ENCODE results near the gene FAAP24. TPM values are rescaled to one million over a fixed set of nuclear protein-coding genes. Genes with fewer than 3 reads are reported as not detected.
A peak's percentile ranks its signal among the peaks of the same experiment; 100 is the strongest.
"Not testable (repeated sequence)": the region's sequence is repeated elsewhere in the genome, so short reads cannot be mapped to it uniquely, and the experiment has no call there.

Gene FAAP24
- total RNA-seq, 6 experiments from 2014 or later: 1.9 to 4.2 (median 3.3) TPM

- peaks cover 6% of the 10 kb centered on the region for H3K4me1 Mint-ChIP-seq (ENCODE audit: low read depth)
- peaks cover 6% of the 10 kb centered on the region for H3K27me3 Mint-ChIP-seq (ENCODE audit: insufficient read depth)
- H3K36me3 Mint-ChIP-seq (ENCODE audit: low read depth): peaks cover 18% of the 10 kb centered on the region
- DNase-seq: no peak
- TF ChIP-seq CTCF (IDR thresholded peaks at IDR 0.05): no peak
- H3K27ac Mint-ChIP-seq: peak overlapping the region; percentile 97
- peak overlapping the region; percentile 99 for H3K4me3 Mint-ChIP-seq
- H3K9me3 Mint-ChIP-seq: no peaks in the 10 kb centered on the region
These were observed 938 bp upstream of the FAAP24 start for GRCh38 chr19:32971012-32971595.

GRCh38 chr19:32976223-32976805, 4.3 kb downstream of the FAAP24 start:
- peaks cover 8% of the 10 kb centered on the region for H3K36me3 Mint-ChIP-seq (ENCODE audit: low read depth)
- H3K27me3 Mint-ChIP-seq (ENCODE audit: insufficient read depth): peaks cover 2% of the 10 kb centered on the region
- DNase-seq: peak; percentile 46
- no peak overlapping the region for H3K4me3 Mint-ChIP-seq
- no peaks in the 10 kb centered on the region for H3K9me3 Mint-ChIP-seq
- no peaks in the 10 kb centered on the region for H3K4me1 Mint-ChIP-seq (ENCODE audit: low read depth)
- peak; percentile 92 for TF ChIP-seq CTCF (IDR thresholded peaks at IDR 0.05)
- no peak overlapping the region for H3K27ac Mint-ChIP-seq

GRCh38 chr19:32977280-32977679, 5.2 kb downstream of the FAAP24 start:
- DNase-seq: no peak
- H3K27ac Mint-ChIP-seq: no peak overlapping the region
- H3K4me3 Mint-ChIP-seq: no peak overlapping the region
- peaks cover 4% of the 10 kb centered on the region; the same call in 1 of the 2 replicates for H3K36me3 Mint-ChIP-seq (ENCODE audit: low read depth)
- TF ChIP-seq CTCF (IDR thresholded peaks at IDR 0.05): no peak
- H3K9me3 Mint-ChIP-seq: no peaks in the 10 kb centered on the region
- no peaks in the 10 kb centered on the region; the same call in 1 of the 2 replicates for H3K27me3 Mint-ChIP-seq (ENCODE audit: insufficient read depth)
- H3K4me1 Mint-ChIP-seq (ENCODE audit: low read depth): no peaks in the 10 kb centered on the region

- not testable (repeated sequence) for H3K4me3 Mint-ChIP-seq; H3K27ac Mint-ChIP-seq; DNase-seq; H3K9me3 Mint-ChIP-seq; H3K4me1 Mint-ChIP-seq (ENCODE audit: low read depth); H3K36me3 Mint-ChIP-seq (ENCODE audit: low read depth); H3K27me3 Mint-ChIP-seq (ENCODE audit: insufficient read depth)
These were observed 5.8 kb downstream of the FAAP24 start for GRCh38 chr19:32977813-32978212.

GRCh38 chr19:32979807-32980206, 7.8 kb downstream of the FAAP24 start:
- not testable (repeated sequence) for H3K9me3 Mint-ChIP-seq; H3K27ac Mint-ChIP-seq; H3K36me3 Mint-ChIP-seq (ENCODE audit: low read depth); DNase-seq; H3K4me3 Mint-ChIP-seq; H3K4me1 Mint-ChIP-seq (ENCODE audit: low read depth); H3K27me3 Mint-ChIP-seq (ENCODE audit: insufficient read depth)

- not testable (repeated sequence) for H3K36me3 Mint-ChIP-seq (ENCODE audit: low read depth); H3K27me3 Mint-ChIP-seq (ENCODE audit: insufficient read depth); H3K27ac Mint-ChIP-seq; H3K4me3 Mint-ChIP-seq; H3K4me1 Mint-ChIP-seq (ENCODE audit: low read depth); H3K9me3 Mint-ChIP-seq; DNase-seq
These were observed 10.4 kb downstream of the FAAP24 start for GRCh38 chr19:32982488-32982887.

GRCh38 chr19:32988254-32988653, 16.2 kb downstream of the FAAP24 start:
- H3K9me3 Mint-ChIP-seq; H3K27me3 Mint-ChIP-seq (ENCODE audit: insufficient read depth); H3K36me3 Mint-ChIP-seq (ENCODE audit: low read depth); DNase-seq; H3K4me3 Mint-ChIP-seq; H3K27ac Mint-ChIP-seq; H3K4me1 Mint-ChIP-seq (ENCODE audit: low read depth): not testable (repeated sequence)
